GM21423 (cell line): ENCODE measurements around the gene PCAT6.
"Not testable (repeated sequence)": the region's sequence is repeated elsewhere in the genome, so short reads cannot be mapped to it uniquely, and the experiment has no call there.

ENCODE experiments used
- ATAC-seq: cut with Tn5 transposase; IDR thresholded peaks from one replicate; pipeline ENCODE4 v1.9.1; 2021; ENCODE audit warnings: mild to moderate bottlenecking, moderate library complexity; ENCODE audit not compliant: unreplicated experiment

The PCAT6 gene

GRCh38 chr1:202806845-202807450 is 3.8 kb upstream of the PCAT6 start:
- ATAC-seq, result no peak

GRCh38 chr1:202807451-202807925 is 3.3 kb upstream of the PCAT6 start:
- no peak for ATAC-seq

GRCh38 chr1:202807926-202808757 is 2.6 kb upstream of the PCAT6 start, which contains the start of gene KDM5B:
Gene KDM5B, minus strand, starts transcription at chr1:202808421. Its CDS starts 116 bp downstream, at chr1:202808305.
- ATAC-seq, result no peak

GRCh38 chr1:202809597-202810159 is 1.1 kb upstream of the PCAT6 start:
- ATAC-seq, result no peak

- ATAC-seq, result no peak
Measured at GRCh38 chr1:202810193-202810614, 550 bp upstream of the PCAT6 start.

- no peak for ATAC-seq
Measured at GRCh38 chr1:202811296-202812175, 782 bp downstream of the PCAT6 start.

- ATAC-seq, result no peak
Measured at GRCh38 chr1:202812176-202813026, 1.6 kb downstream of the PCAT6 start.

- no peak for ATAC-seq
Measured at GRCh38 chr1:202815120-202815519, 4.4 kb downstream of the PCAT6 start.

- no peak for ATAC-seq
Measured at GRCh38 chr1:202818819-202819218, 8.1 kb downstream of the PCAT6 start.

GRCh38 chr1:202821467-202821866 is 10.7 kb downstream of the PCAT6 start:
- ATAC-seq, result no peak

GRCh38 chr1:202825748-202826147 is 15.0 kb downstream of the PCAT6 start:
- ATAC-seq, result no peak

GRCh38 chr1:202829223-202829622 is 18.5 kb downstream of the PCAT6 start:
- not testable (repeated sequence) for ATAC-seq

- ATAC-seq, result no peak
Measured at GRCh38 chr1:202831906-202832305, 21.2 kb downstream of the PCAT6 start.

- no peak for ATAC-seq
Measured at GRCh38 chr1:202834771-202835547, 24.2 kb downstream of the PCAT6 start.

- ATAC-seq, result no peak
Measured at GRCh38 chr1:202835548-202836072, 24.9 kb downstream of the PCAT6 start.

- ATAC-seq, result no peak
Measured at GRCh38 chr1:202836623-202837403, 26.1 kb downstream of the PCAT6 start.

- no peak for ATAC-seq
Measured at GRCh38 chr1:202837746-202838262, 27.1 kb downstream of the PCAT6 start.

- ATAC-seq, result no peak
Measured at GRCh38 chr1:202843081-202843480, 32.3 kb downstream of the PCAT6 start.
